ENCODE measurements around the gene KRTAP10-9.
"Not testable (repeated sequence)": the region's sequence is repeated elsewhere in the genome, so short reads cannot be mapped to it uniquely, and the experiment has no call there.

Gene KRTAP10-9

GRCh38 chr21:44615466-44615865, 11.4 kb upstream of the KRTAP10-9 start:
- Mint-ChIP-seq H3K27me3 (ENCODE audit: low read depth) (no peaks in the 10 kb centered on the region), H3K9me3 (peaks cover 39% of the 10 kb centered on the region), H3K36me3 (ENCODE audit: low read depth) (peaks cover 20% of the 10 kb centered on the region), H3K4me1 (ENCODE audit: low read depth) (peaks cover 9% of the 10 kb centered on the region), H3K27ac (no peak overlapping the region), H3K4me3 (no peak overlapping the region)
- DNase-seq (ENCODE audit: low spot score), result no peak

GRCh38 chr21:44615911-44616590, 10.8 kb upstream of the KRTAP10-9 start:
- Mint-ChIP-seq H3K27ac (peak overlapping the region; percentile 36), H3K36me3 (ENCODE audit: low read depth) (peaks cover 23% of the 10 kb centered on the region), H3K9me3 (peaks cover 39% of the 10 kb centered on the region), H3K4me1 (ENCODE audit: low read depth) (peaks cover 9% of the 10 kb centered on the region), H3K27me3 (ENCODE audit: low read depth) (no peaks in the 10 kb centered on the region), H3K4me3 (no peak overlapping the region)
- DNase-seq (ENCODE audit: low spot score), result no peak

GRCh38 chr21:44616591-44616926, 10.3 kb upstream of the KRTAP10-9 start:
- peaks cover 9% of the 10 kb centered on the region for H3K4me1 Mint-ChIP-seq (ENCODE audit: low read depth)
- no peak overlapping the region for H3K4me3 Mint-ChIP-seq
- no peaks in the 10 kb centered on the region for H3K27me3 Mint-ChIP-seq (ENCODE audit: low read depth)
- no peak overlapping the region for H3K27ac Mint-ChIP-seq
- peaks cover 34% of the 10 kb centered on the region for H3K9me3 Mint-ChIP-seq
- H3K36me3 Mint-ChIP-seq (ENCODE audit: low read depth), result peaks cover 23% of the 10 kb centered on the region
- DNase-seq (ENCODE audit: low spot score), result no peak

DNA sequence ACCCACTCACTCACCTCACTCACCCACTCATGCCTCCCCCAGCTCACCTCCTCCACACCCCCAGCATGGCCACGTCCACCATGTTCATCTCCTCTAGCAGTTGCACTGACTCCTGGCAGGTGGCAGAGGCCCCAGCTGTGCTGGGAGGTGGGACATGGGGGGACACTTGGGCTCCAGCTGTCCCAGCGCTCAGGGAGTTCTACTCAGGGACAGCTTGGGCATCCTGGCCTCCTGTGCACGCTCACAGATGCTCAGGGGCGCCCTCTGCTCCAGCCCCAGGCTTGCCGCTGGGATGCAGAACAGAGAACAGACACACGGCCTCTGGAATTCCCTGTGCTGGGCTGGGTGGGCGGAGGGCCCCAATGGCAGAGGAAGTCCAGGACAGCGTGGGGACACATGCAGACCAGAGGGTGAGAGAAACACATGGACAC, 9.8 kb upstream of the KRTAP10-9 start:
- peaks cover 39% of the 10 kb centered on the region for H3K9me3 Mint-ChIP-seq
- DNase-seq (ENCODE audit: low spot score), result no peak
- H3K4me3 Mint-ChIP-seq, result no peak overlapping the region
- H3K27me3 Mint-ChIP-seq (ENCODE audit: low read depth), result no peaks in the 10 kb centered on the region
- peaks cover 9% of the 10 kb centered on the region for H3K4me1 Mint-ChIP-seq (ENCODE audit: low read depth)
- no peak overlapping the region for H3K27ac Mint-ChIP-seq
- H3K36me3 Mint-ChIP-seq (ENCODE audit: low read depth), result peaks cover 23% of the 10 kb centered on the region

- Mint-ChIP-seq H3K36me3 (ENCODE audit: low read depth) (peaks cover 26% of the 10 kb centered on the region), H3K27ac (peak overlapping the region; percentile 73), H3K9me3 (peaks cover 49% of the 10 kb centered on the region), H3K4me1 (ENCODE audit: low read depth) (peaks cover 9% of the 10 kb centered on the region), H3K4me3 (peak overlapping the region; percentile 62), H3K27me3 (ENCODE audit: low read depth) (no peaks in the 10 kb centered on the region)
- DNase-seq (ENCODE audit: low spot score), result no peak
Measured at GRCh38 chr21:44618504-44618903, 8.4 kb upstream of the KRTAP10-9 start.

DNA sequence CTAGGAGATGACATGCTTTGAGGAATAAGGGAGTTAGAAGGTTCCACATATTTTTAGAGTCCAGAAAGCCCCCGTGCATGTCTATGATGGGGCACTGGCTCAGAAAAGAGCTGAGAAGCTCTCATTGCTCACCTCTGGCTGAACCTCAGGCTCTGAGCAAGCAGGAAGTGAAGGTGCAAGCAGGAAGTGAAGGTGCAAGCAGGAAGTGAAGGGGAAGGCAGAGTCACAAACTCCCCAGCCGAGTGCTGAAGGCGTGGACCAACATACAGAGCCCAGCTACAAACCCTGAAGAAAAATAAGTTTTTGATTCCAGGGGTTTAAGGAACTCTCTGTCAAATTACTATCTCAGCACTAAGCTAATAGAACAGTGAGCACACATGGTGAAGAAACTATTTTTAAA, 8.0 kb upstream of the KRTAP10-9 start:
- Mint-ChIP-seq H3K4me3 (peak overlapping the region; percentile 62), H3K9me3 (peaks cover 53% of the 10 kb centered on the region), H3K36me3 (ENCODE audit: low read depth) (peaks cover 26% of the 10 kb centered on the region), H3K27me3 (ENCODE audit: low read depth) (peaks cover under 1% of the 10 kb centered on the region), H3K27ac (peak overlapping the region; percentile 73), H3K4me1 (ENCODE audit: low read depth) (peaks cover 9% of the 10 kb centered on the region)
- DNase-seq (ENCODE audit: low spot score), result peak; percentile 15

GRCh38 chr21:44619886-44620285, 7.0 kb upstream of the KRTAP10-9 start:
- no peak overlapping the region for H3K27ac Mint-ChIP-seq
- peaks cover 30% of the 10 kb centered on the region for H3K36me3 Mint-ChIP-seq (ENCODE audit: low read depth)

GRCh38 chr21:44623575-44623974, 3.3 kb upstream of the KRTAP10-9 start:
- Mint-ChIP-seq H3K4me3 (no peak overlapping the region), H3K27me3 (ENCODE audit: low read depth) (peaks cover 3% of the 10 kb centered on the region), H3K36me3 (ENCODE audit: low read depth) (peaks cover 26% of the 10 kb centered on the region), H3K27ac (no peak overlapping the region), H3K4me1 (ENCODE audit: low read depth) (peaks cover 8% of the 10 kb centered on the region), H3K9me3 (peaks cover 60% of the 10 kb centered on the region)
- no peak for DNase-seq (ENCODE audit: low spot score)

More at GRCh38 chr21:44619886-44620285, 7.0 kb upstream of the KRTAP10-9 start:
- peaks cover 3% of the 10 kb centered on the region for H3K27me3 Mint-ChIP-seq (ENCODE audit: low read depth)
- DNase-seq (ENCODE audit: low spot score), result no peak
- no peak overlapping the region for H3K4me3 Mint-ChIP-seq
- peaks cover 9% of the 10 kb centered on the region for H3K4me1 Mint-ChIP-seq (ENCODE audit: low read depth)
- peaks cover 63% of the 10 kb centered on the region for H3K9me3 Mint-ChIP-seq

GRCh38 chr21:44625756-44626155, 1.1 kb upstream of the KRTAP10-9 start:
- peaks cover 10% of the 10 kb centered on the region for H3K36me3 Mint-ChIP-seq (ENCODE audit: low read depth)
- H3K27ac Mint-ChIP-seq, result no peak overlapping the region
- H3K9me3 Mint-ChIP-seq, result peaks cover 49% of the 10 kb centered on the region
- peaks cover 6% of the 10 kb centered on the region for H3K4me1 Mint-ChIP-seq (ENCODE audit: low read depth)
- DNase-seq (ENCODE audit: low spot score), result no peak
- H3K4me3 Mint-ChIP-seq, result no peak overlapping the region
- peaks cover 3% of the 10 kb centered on the region for H3K27me3 Mint-ChIP-seq (ENCODE audit: low read depth)

GRCh38 chr21:44626262-44626661, 631 bp upstream of the KRTAP10-9 start:
- DNase-seq (ENCODE audit: low spot score), result no peak
- Mint-ChIP-seq H3K36me3 (ENCODE audit: low read depth) (peaks cover 12% of the 10 kb centered on the region), H3K27ac (no peak overlapping the region), H3K4me3 (no peak overlapping the region), H3K9me3 (peaks cover 52% of the 10 kb centered on the region), H3K27me3 (ENCODE audit: low read depth) (peaks cover 3% of the 10 kb centered on the region), H3K4me1 (ENCODE audit: low read depth) (peaks cover 6% of the 10 kb centered on the region)

- H3K4me1 Mint-ChIP-seq (ENCODE audit: low read depth); H3K27ac Mint-ChIP-seq; DNase-seq (ENCODE audit: low spot score); H3K27me3 Mint-ChIP-seq (ENCODE audit: low read depth); H3K4me3 Mint-ChIP-seq: not testable (repeated sequence)
- peaks cover 17% of the 10 kb centered on the region for H3K36me3 Mint-ChIP-seq (ENCODE audit: low read depth)
- peaks cover 55% of the 10 kb centered on the region for H3K9me3 Mint-ChIP-seq
Measured at GRCh38 chr21:44627181-44627822, 409 bp downstream of the KRTAP10-9 start.

DNA sequence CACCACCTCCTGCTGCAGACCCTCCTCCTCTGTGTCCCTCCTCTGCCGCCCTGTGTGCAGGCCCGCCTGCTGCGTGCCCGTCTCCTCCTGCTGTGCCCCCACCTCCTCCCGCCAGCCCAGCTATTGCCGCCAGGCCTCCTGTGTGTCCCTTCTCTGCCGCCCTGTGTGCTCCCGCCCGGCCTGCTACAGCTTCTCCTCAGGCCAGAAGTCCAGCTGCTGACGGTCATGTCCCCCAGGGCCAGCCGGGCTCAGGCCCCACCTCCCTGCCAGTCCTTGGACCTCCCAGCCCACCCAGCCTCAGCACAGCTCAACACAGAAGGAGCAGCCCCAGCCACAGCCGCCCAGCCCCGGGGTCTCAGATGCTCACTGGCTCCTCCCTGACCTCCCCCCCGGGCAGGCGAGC, 939 bp downstream of the KRTAP10-9 start:
- not testable (repeated sequence) for DNase-seq (ENCODE audit: low spot score); H3K4me3 Mint-ChIP-seq; H3K4me1 Mint-ChIP-seq (ENCODE audit: low read depth); H3K27me3 Mint-ChIP-seq (ENCODE audit: low read depth); H3K27ac Mint-ChIP-seq
- peaks cover 17% of the 10 kb centered on the region for H3K36me3 Mint-ChIP-seq (ENCODE audit: low read depth)
- H3K9me3 Mint-ChIP-seq, result peaks cover 52% of the 10 kb centered on the region

- peaks cover 6% of the 10 kb centered on the region for H3K4me1 Mint-ChIP-seq (ENCODE audit: low read depth)
- peaks cover 52% of the 10 kb centered on the region for H3K9me3 Mint-ChIP-seq
- H3K36me3 Mint-ChIP-seq (ENCODE audit: low read depth), result peaks cover 14% of the 10 kb centered on the region
- peaks cover 7% of the 10 kb centered on the region for H3K27me3 Mint-ChIP-seq (ENCODE audit: low read depth)
- no peak overlapping the region for H3K27ac Mint-ChIP-seq
- no peak overlapping the region for H3K4me3 Mint-ChIP-seq
- DNase-seq (ENCODE audit: low spot score), result no peak
Measured at GRCh38 chr21:44628707-44629391, 2.0 kb downstream of the KRTAP10-9 start.

- H3K27ac Mint-ChIP-seq, result no peak overlapping the region
- H3K4me3 Mint-ChIP-seq, result no peak overlapping the region
Measured at GRCh38 chr21:44630440-44630839, 3.5 kb downstream of the KRTAP10-9 start.

More at GRCh38 chr21:44630440-44630839, 3.5 kb downstream of the KRTAP10-9 start:
- Mint-ChIP-seq H3K27me3 (ENCODE audit: low read depth) (peaks cover 4% of the 10 kb centered on the region), H3K36me3 (ENCODE audit: low read depth) (peaks cover 10% of the 10 kb centered on the region), H3K9me3 (peaks cover 38% of the 10 kb centered on the region), H3K4me1 (ENCODE audit: low read depth) (peaks cover 6% of the 10 kb centered on the region)
- DNase-seq (ENCODE audit: low spot score), result no peak

Data from T-helper 2 cell treated with Interferon-gamma antibody and Interleukin-4, amounts not matched to agents 5 μg/mL and 100 μg/mL, for 36 hours (primary cell).